ENCODE results near the gene TTC39A.
"Not testable (repeated sequence)": the region's sequence is repeated elsewhere in the genome, so short reads cannot be mapped to it uniquely, and the experiment has no call there.

TTC39A gene

DNA sequence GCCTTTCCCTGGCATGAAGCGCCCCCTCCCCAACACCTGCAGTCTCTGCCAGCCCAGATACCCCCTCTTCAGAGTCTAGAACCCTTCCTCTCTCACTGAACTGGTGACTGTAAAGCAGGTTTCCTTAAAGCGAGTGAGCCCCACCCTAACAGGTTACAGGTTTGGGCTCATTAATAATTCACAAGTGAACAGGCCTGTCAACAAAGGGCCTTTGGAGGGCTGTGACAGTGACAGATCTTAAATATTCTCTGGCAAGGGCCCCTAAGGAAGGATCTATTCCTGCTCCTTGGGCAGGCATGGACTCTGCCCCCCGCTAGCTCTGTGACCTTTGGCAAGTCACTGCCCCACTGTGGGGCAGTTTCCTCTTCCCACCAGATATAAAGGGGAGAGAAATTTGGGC is 5.6 kb upstream of the TTC39A start:
- DNase-seq, result peak; percentile 68

DNA sequence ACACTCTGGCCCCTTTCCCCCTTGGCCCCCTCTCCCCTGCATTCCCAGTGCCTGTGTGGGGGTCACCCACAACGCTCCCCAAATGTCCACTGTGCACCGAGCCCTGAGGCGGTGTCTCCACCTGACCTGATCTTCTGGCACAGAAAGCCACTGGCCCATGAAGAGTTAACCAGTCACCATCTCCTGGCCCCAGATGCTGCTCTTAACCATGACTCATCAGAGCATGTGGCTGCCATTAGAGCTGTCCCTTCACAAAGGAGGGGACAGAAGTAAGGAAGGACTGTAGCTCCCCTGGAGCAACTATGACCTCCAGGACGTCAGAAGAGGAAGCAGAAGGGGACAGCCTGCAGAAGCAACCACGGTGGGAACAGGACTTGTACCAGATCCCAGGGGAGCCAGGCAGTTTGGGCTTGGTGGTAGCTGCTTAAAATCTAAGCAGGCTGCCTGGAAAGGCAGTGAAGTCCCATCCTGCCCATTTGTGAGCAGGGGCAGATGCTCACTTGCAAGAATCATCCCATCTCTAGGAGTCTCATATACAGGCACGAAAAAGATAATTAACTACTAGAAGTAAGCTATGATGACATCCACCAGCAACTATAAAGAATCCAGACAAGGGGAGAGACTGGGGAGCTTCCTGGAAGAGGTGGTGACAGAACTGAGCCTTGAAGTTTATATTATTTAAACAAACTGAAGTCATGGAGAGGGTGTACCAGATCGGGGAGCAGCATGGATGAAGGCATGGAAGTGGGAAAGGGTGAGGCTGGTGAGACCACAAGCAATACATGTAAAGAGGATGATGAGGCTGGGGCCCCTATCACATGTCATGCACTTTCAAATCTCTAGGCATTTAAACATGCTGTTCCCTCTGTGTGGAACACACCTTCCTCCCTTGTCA is 1.1 kb upstream of the TTC39A start:
- DNase-seq, result peak; percentile 37

DNA sequence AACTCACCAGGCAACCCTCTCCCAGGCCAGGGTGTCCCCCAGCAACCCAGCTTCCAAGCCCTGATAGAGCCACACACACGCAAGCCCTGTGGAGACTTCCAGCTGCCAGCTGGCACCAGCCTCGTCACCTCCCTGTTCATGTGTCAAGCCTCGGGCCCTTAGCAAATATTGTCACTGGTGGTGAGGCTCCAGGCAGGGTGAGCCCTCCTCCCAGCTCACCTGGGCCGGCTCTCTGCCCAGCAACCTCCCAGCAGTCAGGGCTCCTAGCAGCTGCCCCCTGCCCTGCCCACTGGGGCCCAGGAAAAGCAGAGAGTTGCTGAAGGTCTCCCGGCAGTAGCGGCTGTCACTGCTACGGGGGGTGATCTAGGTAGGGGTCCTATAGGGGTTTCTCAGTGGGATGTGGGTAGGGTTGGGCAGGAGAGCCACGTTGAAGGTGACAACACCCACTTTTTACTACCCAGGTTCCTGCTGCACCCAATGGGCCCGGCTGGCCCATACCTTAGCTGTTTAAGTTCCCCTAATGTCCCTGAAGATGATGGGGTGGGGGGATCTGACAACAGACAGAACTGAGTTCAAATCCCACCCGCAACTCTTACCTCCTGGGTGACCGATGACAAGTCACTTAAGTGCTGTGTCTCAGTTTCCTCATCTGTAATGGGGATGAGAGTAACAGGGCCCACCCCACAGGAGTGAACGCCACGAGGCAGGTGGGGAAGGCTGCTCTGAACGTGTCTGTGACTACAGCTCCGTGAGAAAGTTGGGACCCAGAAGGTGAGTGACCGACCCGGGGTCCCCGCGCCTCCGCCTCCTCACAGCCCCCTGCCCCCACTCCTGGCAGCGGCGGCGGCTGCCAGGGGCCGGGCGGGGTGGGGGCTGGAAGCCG is 678 bp downstream of the TTC39A start:
- DNase-seq, result peak; percentile 88

DNA sequence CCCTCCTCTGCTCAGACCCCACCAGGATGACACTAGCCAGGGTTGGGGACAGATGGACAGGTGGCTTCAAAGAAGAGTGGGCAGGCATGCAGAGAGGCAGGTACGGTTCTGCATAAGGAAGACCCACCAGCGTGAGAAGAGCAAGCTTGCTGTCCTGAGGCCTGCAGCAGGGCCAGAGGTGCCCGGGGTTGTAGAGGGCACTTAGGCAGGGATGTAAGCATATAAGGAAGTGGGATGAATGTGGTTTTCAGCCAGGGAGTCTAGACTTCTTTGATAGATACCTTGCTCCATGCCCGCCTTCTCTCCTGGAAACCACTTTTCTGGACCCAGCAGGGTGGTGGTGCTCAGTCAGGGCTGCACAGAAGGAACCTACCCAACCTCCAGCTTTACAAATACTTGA is 1.4 kb downstream of the TTC39A start:
- no peak for DNase-seq

DNA sequence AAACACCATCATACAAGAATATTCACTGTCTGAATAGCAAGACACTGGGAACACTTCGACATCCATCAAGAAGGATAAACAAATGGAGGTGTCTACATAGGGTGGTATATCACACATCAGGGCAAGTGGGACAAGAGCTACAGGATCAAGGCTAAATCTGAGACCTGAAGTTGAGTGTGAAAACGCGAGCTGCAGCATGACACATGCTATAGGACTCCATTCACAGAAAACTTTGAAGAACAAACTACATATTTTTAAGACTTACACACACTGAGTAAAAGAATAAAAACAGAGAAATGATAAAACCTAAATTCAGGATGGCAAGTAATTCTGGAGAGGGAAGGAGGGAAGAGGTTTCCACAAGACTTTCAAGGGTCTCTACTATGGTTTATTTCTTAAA is 2.1 kb downstream of the TTC39A start:
- no peak for DNase-seq

DNA sequence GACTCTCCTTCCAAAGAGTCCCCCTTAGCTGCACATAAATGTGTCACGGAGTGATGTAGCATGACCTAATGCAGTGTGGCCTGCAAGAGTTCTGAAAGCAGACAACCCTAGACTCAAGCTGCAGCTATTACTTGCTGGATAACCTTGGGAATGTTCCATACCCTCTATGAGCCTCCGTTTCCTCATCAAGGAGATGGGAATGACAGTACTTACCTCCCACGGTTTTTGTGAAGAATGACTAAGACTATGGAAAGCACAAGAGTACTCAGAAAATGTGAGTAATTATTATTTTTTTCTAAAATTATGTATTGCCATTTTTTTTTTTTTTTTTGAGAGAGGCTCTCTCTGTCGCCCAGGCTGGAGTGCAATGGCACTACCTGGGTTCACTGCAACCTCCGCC is 3.0 kb downstream of the TTC39A start:
- DNase-seq, result no peak

DNA sequence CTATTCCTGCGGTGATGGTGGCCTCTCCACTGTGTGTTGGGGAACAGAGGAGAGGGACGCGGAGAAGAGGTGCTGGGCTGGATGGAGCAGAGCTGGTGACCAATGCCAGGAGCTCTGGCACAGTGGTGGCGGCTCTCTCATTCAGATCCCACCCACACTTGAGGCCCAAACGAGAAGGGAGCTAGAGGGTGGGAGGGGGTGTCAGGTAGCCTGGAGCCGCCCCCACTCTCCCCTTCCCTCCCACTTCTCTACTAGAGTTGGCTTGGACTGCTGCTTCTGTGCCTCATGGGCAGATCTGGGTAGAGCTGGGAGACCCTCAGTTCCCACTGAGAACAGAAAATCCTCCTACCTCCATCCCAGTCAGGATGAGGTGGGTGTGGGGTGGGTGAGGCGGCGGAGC is 3.5 kb downstream of the TTC39A start:
- DNase-seq, result no peak

DNA sequence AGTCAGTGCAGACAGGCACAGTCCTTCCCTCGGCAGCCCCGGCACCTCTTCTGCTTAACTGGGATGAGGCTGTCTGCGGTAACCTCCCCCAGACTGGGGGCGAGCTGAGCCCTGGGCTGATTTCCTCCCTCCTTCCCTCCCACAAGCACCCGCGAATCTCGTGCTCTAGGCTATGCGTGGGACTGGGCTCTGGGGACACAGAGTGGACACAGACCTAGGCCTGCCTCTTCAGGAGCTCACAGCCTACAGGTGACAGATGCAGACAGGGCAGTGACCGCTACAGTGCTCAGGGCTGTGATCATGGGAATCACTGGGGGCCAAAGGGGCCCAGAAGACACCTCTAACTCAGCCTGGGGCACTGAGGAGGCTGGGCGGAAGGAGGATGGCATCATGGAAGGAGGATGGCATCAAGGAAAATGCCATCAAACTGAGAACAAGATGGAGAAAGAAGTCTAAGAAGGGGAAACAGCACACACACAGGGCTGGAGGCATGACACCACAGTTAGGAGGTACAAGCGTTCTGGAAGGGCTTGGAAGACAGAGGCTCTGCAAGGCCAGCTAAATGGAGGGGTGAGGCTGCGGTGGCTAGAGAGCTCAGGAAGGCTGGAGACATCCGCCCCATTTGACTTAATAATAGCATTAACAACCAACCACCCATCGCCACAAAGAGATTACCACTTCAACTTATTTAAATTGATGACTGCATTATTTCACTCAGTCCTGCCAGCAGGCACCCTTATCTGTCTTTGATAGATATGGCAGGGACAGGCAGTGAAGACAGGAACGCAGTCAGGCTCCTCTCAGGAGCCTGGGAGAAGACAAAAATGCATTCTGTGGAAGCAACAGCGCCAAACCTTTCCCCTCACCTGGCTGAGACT is 4.2 kb downstream of the TTC39A start:
- DNase-seq, result no peak

DNA sequence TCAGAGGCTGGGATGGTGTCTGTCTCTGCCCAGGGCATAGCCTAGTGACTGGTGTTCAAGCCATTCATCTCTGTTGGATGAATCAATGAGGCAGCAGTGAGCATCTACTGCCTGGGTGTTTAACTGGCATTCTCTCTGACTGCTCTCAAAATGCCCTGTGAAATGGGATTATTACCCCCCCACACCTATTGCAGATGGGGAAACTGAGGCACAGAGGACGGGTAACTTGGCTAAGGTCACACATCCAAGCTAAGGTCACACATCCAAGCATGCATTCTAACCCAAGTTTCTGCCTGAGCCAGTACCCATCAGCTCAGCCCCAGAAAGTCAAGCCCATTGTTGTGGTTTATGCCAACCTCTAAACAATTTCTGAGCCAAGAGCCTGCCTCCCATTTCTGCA is 5.0 kb downstream of the TTC39A start:
- no peak for DNase-seq

DNA sequence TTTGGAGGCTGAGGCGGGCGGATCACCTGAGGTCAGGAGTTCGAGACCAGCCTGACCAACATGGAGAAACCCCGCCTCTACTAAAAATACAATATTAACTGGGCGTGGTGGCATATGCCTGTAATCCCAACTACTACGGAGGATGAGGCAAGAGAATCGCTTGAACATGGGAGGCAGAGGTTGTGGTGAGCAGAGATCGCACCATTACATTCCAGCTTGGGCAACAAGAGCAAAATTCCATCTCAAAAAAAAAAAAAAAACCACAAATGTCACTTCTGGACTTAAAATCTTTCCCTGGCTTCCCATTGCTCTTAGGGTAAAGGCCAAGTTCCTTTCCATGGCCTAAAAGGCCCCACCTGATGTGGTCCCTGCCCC is 5.4 kb downstream of the TTC39A start:
- not testable (repeated sequence) for DNase-seq

DNA sequence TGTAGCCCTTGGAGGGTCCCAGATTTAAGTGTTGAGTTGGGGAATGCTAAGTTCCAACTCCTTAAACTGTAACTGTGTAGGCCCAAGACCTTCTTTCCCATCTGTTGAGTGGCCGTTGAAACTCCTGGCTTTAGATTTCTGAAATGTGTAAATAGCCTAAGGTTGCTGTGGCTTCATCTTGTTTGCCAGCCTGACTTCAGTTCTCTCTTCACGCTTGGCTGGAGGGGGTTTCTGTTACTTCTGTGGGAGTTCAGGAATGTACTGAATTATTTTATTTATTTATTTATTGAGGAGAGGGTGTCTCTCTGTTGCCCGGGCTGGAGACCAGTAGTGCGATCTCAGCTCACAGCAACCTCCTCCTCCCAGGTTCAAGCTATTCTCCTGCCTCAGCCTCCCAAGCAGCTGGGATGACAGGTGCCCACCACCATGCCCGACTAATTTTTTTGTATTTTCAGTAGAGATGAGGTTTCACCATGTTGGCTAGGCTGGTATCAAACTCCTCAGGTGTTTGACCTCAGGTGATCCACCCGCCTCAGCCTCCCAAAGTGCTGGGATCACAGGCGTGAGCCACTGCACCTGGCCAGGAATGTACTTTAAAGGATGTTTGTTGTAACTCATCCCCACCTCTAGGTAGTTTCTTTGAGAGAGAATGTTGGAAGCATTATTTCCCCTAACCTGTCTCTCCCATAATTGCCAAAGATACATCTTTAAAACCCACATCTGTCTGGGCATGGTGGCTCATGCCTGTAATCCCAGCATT is 5.9 kb downstream of the TTC39A start:
- DNase-seq, result no peak

DNA sequence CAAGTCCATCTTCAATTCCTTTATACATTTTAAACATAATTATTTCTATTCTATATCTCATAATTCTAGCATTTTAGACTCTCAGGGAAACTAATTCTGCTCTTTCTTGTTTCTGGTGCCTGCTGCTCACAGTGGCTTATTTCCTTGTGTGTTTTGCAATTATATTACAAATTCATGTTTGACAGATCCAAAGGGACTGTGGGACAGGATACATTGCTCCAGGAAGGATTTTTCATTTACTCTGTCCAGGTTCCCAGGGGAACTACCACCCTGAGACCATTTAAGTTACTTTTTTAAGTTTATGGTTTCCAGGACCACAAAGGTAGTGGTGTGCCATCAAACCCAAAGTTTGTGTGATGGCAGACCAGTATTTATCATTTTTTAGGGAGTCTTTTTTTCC is 6.6 kb downstream of the TTC39A start:
- no peak for DNase-seq

DNA sequence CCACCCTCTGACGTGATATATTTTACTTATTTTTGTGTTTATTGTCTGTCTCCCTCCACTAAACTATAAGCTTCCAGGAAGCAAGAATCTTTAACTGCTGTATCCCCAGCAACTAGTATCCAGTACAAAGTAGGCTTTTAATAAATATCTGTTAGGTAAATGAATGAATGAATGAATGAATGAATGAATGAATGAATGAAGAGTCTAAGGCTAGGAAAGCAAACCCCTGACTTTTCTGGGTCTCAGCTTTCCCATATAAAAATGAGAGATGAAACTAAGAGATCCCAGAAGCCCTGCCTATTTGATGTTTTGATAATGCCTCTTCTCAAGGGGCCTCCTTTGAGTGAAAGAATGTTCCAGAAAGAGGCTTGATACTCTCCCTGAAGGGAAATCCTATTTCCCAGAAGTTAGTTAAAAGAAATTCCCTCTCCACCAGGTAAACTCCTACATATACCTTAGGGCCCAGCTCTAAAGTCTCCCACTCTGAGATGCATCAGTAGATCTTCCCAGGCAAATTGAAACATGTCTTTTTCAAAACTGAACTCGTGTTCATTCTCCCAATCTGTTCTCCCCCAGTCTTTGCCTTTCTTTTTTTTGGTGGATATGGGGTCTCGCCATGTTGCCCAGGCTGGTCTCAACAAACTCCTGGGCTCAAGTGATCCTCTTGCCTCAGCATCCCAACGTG is 7.8 kb downstream of the TTC39A start:
- DNase-seq, result no peak

DNA sequence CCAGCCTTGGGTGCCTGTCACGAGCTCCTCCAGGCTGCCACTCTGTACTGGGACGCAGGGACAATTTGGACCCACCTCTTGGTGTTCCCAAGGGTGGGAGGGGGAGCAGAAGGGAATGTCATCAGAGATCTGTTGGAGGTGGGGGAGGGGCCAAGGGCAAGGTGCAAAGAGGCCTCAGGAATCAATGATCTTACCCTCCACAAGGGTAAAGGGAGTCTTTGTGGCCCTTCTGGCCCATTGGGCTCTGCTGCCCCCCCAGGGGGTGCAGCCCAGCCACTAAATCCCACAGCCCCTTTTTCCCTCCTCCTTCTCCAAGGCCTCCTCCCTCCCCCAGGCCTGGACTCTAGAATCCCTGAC is 8.5 kb downstream of the TTC39A start:
- DNase-seq, result no peak

DNA sequence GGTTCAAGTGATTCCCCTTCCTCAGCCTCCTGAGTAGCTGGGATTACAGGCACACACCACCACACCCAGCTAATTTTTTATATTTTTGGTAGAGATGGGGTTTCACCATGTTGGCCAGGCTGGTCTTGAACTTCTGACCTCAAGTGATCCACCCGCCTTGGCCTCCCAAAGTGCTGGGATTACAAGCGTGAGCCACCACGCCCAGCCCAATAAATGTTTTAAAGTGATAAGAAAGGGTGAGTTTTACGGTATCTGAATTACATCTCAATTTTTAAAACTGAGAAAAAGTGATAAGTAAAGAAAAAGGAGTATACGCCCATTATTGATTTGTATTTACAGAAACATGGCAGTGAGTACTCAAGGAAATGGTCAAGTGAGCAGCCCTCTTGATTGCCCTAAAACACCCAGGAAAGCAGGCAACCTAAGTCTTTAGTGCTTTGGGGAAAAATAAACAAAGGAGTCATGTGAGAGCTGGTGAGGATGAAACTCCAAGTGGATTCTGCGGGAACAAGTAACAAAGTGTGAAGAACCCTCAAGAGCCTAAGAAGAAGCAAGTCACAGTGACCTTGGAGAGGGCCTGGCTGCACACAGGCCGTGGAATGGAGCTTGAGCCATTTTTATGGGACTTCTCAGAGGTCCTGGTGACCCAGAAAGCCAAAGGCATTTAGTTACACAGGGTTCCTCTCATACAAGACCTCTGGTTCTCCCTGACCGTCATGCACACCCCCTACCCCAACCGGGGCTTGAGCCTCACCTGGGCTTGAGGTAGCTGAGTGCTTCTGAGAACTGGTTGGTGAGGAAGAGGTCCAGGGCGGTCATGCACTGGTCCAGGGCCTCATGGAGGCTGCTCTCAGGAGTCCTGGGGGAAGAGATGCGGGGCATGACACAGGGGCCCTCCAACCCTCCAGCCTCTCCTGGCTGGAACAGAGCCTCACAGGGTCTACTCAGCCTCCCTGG is 9.1 kb downstream of the TTC39A start:
- no peak for DNase-seq

DNA sequence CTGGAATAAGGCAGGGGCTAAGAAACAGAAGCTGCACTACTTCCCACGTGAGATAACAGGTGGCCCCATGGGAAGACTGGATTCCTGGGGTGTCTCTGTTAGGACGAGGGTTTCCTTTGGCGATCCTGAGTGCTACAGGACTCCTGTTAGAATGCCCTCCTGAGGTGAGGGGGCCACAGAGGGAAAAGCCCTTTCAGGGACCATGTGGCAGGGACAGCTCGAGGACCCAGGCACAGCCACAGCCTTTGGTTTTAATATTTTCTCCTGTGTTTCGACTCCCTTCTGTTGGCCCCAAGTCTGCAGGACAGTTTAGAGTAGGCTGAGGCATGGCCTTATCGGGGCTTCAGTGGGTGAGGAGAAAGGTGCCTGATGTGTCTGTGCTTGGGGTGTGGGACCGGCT is 12.6 kb downstream of the TTC39A start:
- no peak for DNase-seq

DNA sequence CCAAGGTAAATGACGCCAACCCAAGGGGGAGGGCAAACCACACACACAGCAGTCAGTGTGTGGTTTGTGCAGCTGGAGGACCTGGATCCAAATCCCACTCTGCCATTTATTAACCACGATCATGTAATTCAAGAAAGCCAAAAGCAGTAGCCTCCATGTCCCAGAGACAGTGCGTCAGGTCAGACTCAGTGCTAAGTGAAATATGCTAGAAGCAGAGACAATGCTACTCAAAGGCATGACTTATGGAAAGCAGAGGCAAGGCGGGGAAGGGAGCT is 13.6 kb downstream of the TTC39A start:
- no peak for DNase-seq

DNA sequence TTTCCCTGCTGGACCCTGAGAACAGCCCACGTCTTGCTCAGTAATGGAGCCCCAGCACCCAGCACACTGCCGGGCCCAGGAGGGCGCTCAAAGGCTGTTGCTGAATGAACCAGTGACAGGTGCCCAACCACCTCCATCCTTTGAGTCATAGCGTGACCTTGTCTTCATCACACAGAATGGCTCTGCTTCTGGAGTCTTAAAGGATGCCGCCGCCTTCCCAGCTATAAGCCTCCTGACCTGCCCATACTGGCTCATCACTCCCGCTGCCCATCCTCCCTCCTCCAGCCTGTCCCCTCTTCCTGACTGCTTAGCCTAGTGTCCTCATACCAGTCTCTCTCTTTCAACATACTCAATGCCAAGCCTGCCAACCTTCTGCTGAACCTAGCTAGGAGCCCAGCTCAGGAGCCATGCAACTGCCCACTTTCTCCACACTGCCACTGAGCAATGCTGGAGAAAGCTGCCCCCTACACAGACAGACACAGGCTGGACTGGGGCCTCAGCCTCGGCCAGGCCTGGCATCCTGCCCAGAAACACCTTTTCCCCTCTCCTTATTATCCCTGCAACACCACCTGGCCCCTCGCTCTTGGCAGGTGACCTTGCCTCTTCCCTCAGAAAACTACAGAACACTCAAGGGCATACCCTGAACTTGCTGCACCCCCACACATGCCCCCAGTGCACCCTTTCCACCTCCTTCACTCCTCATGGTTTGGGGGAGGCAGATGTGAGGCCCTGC is 14.1 kb downstream of the TTC39A start:
- peak; percentile 55 for DNase-seq

DNA sequence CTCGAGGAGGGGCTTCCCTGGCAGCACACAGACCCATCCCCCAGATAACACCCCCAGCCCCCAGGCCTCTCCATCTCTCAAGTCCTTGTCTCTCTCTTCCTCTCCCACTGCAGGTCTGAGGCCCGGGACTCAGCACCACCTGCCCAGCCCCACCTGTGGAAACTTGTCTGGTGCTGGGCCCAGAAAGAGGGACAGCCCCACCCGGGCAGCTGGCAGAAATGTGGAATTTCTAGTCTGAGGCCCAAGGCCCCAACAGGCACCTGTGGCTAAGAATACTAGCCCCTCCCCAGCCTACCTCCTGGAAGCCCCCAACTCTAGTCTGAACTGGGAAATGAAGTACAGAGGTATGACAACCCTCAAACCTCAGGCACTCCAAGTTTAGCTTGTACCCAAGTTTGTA is 15.4 kb downstream of the TTC39A start:
- DNase-seq, result no peak
